Thyroid gland (tissue), 4 donors: ENCODE results near the gene TNFSF15.

Experiments used
- POLR2A ChIP-seq, 2 donors: fragments of 450-650 bp; IDR thresholded peaks; one replicate each; pipeline ENCODE4 v1.6.1; 2017; ENCODE audit warnings: antibody characterized with exemption in 2 of 2, mild to moderate bottlenecking in 2 of 2, moderate library complexity in 1 of 2
- TF ChIP-seq, protein P1 (sequence below), 6 experiments: fragments of 200-600 bp in 3 of 6; fragments of 450-650 bp in 3 of 6; sonication (generic) in 3 of 6; IDR thresholded peaks; one replicate each; pipeline ENCODE4 v1.5.1; 2016 to 2019; ENCODE audit warnings: antibody characterized with exemption in 6 of 6, mild to moderate bottlenecking in 2 of 6, inconsistent platforms in 1 of 6, moderate library complexity in 1 of 6

DNA sequence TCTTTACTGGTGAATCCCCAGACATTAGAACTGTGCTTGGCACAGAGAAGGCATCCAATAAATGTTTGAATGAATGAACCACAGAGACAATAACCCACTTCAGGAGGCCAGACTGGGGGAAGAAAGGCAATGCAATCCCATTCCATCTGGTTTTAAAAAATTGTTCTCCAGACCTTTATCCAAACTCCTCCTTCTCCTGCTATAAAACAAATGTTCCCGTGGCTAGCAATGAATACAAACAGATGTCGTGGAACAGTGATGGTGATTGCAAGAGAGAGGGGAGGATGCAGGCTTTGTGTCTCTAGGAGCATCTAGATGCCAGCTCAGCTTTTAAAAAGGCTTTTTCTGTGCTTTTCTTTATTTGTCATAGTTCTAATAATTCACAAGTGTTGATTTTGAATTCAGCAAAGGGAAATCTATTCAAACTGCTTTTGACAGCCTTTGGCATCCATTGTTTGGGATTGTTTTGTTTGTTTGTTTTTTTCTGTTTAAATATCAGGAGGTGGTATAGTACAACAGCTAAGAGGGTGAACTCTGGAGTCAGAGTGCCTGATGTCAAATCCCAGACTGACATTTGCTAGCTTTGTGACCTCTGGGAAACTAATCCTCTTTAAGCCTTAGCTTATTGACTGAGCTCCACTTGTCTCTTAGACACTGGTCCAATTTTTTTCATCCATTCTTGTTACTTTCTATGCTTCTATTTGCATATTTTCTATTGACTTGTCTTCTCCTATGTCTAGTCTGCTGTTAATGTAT is 59.1 kb downstream of the TNFSF15 start:
- TF ChIP-seq POLR2A (IDR thresholded peaks at IDR 0.05) = no peak
- TF ChIP-seq, protein P1, sequence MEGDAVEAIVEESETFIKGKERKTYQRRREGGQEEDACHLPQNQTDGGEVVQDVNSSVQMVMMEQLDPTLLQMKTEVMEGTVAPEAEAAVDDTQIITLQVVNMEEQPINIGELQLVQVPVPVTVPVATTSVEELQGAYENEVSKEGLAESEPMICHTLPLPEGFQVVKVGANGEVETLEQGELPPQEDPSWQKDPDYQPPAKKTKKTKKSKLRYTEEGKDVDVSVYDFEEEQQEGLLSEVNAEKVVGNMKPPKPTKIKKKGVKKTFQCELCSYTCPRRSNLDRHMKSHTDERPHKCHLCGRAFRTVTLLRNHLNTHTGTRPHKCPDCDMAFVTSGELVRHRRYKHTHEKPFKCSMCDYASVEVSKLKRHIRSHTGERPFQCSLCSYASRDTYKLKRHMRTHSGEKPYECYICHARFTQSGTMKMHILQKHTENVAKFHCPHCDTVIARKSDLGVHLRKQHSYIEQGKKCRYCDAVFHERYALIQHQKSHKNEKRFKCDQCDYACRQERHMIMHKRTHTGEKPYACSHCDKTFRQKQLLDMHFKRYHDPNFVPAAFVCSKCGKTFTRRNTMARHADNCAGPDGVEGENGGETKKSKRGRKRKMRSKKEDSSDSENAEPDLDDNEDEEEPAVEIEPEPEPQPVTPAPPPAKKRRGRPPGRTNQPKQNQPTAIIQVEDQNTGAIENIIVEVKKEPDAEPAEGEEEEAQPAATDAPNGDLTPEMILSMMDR (IDR thresholded peaks at IDR 0.05) = no peak
